Ishikawa (cell line): ENCODE results near the gene TMC2.

ENCODE experiments used
- CREB1 ChIP-seq: IDR thresholded peaks from 2 replicates; pipeline ENCODE4 v1.6.1; 2012; ENCODE audit warnings: low read depth
- EGR1 ChIP-seq: IDR thresholded peaks from 2 replicates; pipeline ENCODE4 v1.6.1; 2012
- EP300 ChIP-seq: IDR thresholded peaks from 2 replicates; pipeline ENCODE4 v1.6.1; 2012; ENCODE audit warnings: borderline replicate concordance
- NFIC ChIP-seq: IDR thresholded peaks from 2 replicates; pipeline ENCODE4 v1.6.1; 2012
- RAD21 ChIP-seq: IDR thresholded peaks from 2 replicates; pipeline ENCODE4 v1.6.1; 2012; ENCODE audit warnings: low read depth
- REST ChIP-seq: IDR thresholded peaks from 2 replicates; pipeline ENCODE4 v1.6.1; 2012; ENCODE audit warnings: low read depth, mild to moderate bottlenecking
- YY1 ChIP-seq: IDR thresholded peaks from 2 replicates; pipeline ENCODE4 v1.6.1; 2012; ENCODE audit warnings: low read depth

- TF ChIP-seq CREB1, result no peak
- no peak for TF ChIP-seq EGR1
- TF ChIP-seq REST, result no peak
- no peak for TF ChIP-seq NFIC
- no peak for TF ChIP-seq YY1
- TF ChIP-seq RAD21, result no peak
- TF ChIP-seq EP300, result no peak
These were observed 68.1 kb downstream of the TMC2 start for GRCh38 chr20:2604506-2604835.
